Left lobe of liver (tissue), 2 donors: ENCODE results near the gene PDCD6IP. TPM values are rescaled to one million over a fixed set of nuclear protein-coding genes. Genes with fewer than 3 reads are reported as not detected.

Experiments used
- ATAC-seq: fragments of 200-7000 bp; cut with Tn5 transposase; one replicate; pipeline ENCODE4 v1.9.1; 2020; ENCODE audit warnings: mild to moderate bottlenecking, moderate library complexity
- DNase-seq: peaks from one replicate; pipeline ENCODE4 v3.0.0-alpha.2; 2020; ENCODE audit warnings: low spot score
- total RNA-seq: library from RNA; stranded (reverse); gene quantifications from one replicate; pipeline ENCODE4 v1.2.1, GENCODE V29; 2021
- donor health status: DM: no; HTN: no; CAD: no; lungs with moderate emphysema.
- donor health status: DM: no; HTN: yes; CAD: no.

Gene PDCD6IP
- total RNA-seq, 1 donor from 2014 or later: 70.5 TPM

- DNase-seq (no peak), ATAC-seq (no peak)
Measured at GRCh38 chr3:33884701-33885100, 86.3 kb downstream of the PDCD6IP start.

GRCh38 chr3:33885496-33885895 is 87.1 kb downstream of the PDCD6IP start:
- DNase-seq (no peak), ATAC-seq (no peak)

- no peak for ATAC-seq
- no peak for DNase-seq
Measured at GRCh38 chr3:33886015-33886414, 87.6 kb downstream of the PDCD6IP start.

GRCh38 chr3:33887478-33887877 is 89.0 kb downstream of the PDCD6IP start:
- ATAC-seq: no peak
- DNase-seq: no peak

- DNase-seq: no peak
- ATAC-seq: no peak
Measured at GRCh38 chr3:33889394-33890039, 91.1 kb downstream of the PDCD6IP start.

GRCh38 chr3:33892655-33893054 is 94.2 kb downstream of the PDCD6IP start:
- ATAC-seq: no peak
- no peak for DNase-seq

- DNase-seq (no peak), ATAC-seq (no peak)
Measured at GRCh38 chr3:33895658-33896057, 97.2 kb downstream of the PDCD6IP start.

GRCh38 chr3:33897306-33897705 is 98.9 kb downstream of the PDCD6IP start:
- DNase-seq (no peak), ATAC-seq (no peak)

GRCh38 chr3:33898901-33899300 is 100.5 kb downstream of the PDCD6IP start:
- ATAC-seq (no peak), DNase-seq (no peak)

- ATAC-seq (no peak), DNase-seq (no peak)
Measured at GRCh38 chr3:33900440-33900808, 102.0 kb downstream of the PDCD6IP start.

- DNase-seq (no peak), ATAC-seq (no peak)
Measured at GRCh38 chr3:33900809-33901505, 102.5 kb downstream of the PDCD6IP start.

GRCh38 chr3:33901862-33902563 is 103.6 kb downstream of the PDCD6IP start:
- DNase-seq (no peak), ATAC-seq (no peak)

GRCh38 chr3:33904730-33905129 is 106.3 kb downstream of the PDCD6IP start:
- no peak for DNase-seq
- no peak for ATAC-seq

GRCh38 chr3:33908250-33908851 is 109.9 kb downstream of the PDCD6IP start:
- DNase-seq: no peak

GRCh38 chr3:33909547-33909946 is 111.1 kb downstream of the PDCD6IP start:
- DNase-seq: no peak
- no peak for ATAC-seq

More at GRCh38 chr3:33908250-33908851, 109.9 kb downstream of the PDCD6IP start:
- no peak for ATAC-seq

- no peak for ATAC-seq
- DNase-seq: no peak
Measured at GRCh38 chr3:33910031-33910430, 111.6 kb downstream of the PDCD6IP start.

- DNase-seq: no peak
- ATAC-seq: no peak
Measured at GRCh38 chr3:33911525-33912322, 113.3 kb downstream of the PDCD6IP start.

- DNase-seq (no peak), ATAC-seq (no peak)
Measured at GRCh38 chr3:33914212-33914611, 115.8 kb downstream of the PDCD6IP start.

- ATAC-seq (no peak), DNase-seq (no peak)
Measured at GRCh38 chr3:33914731-33915379, 116.4 kb downstream of the PDCD6IP start.

- DNase-seq (no peak), ATAC-seq (no peak)
Measured at GRCh38 chr3:33915796-33916546, 117.5 kb downstream of the PDCD6IP start.
